Ovary (tissue), 3 donors: ENCODE results near the gene AHRR.

Source experiments
- POLR2A ChIP-seq: fragments of 450-650 bp; IDR thresholded peaks from one replicate; pipeline ENCODE4 v1.6.1; 2017; ENCODE audit warnings: antibody characterized with exemption, mild to moderate bottlenecking, moderate library complexity
- TF ChIP-seq, protein P1 (sequence below), 3 donors: fragments of 450-650 bp in 2 of 3; fragments of 200-600 bp in 1 of 3; IDR thresholded peaks; one replicate each; pipeline versions ENCODE4 v1.5.1 to v1.8.0; 2016 to 2022; ENCODE audit warnings: antibody characterized with exemption in 3 of 3, mild to moderate bottlenecking in 1 of 3
- donor health status: DM: no; HTN: no; CAD: no.

DNA sequence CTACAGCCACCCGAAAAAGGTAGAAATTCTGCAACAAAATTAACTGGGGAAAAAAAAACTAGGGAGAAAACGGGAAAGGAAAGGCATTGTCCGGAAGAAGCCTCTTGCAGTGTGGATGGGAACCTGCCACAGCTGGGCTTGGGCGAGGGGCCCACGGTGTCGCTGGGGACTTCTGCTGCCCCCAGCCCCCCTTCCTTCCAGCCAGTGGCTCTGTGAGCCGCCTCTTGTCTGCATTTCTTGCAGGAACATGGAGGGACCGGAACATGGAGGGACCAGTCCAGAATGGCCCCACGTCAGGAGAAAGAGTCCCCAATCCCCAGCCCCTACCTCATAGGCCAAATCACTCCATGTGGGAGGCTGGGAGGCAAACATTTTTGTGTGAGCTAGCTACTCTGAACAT, 84.5 kb downstream of the AHRR start:
- TF ChIP-seq, protein P1, sequence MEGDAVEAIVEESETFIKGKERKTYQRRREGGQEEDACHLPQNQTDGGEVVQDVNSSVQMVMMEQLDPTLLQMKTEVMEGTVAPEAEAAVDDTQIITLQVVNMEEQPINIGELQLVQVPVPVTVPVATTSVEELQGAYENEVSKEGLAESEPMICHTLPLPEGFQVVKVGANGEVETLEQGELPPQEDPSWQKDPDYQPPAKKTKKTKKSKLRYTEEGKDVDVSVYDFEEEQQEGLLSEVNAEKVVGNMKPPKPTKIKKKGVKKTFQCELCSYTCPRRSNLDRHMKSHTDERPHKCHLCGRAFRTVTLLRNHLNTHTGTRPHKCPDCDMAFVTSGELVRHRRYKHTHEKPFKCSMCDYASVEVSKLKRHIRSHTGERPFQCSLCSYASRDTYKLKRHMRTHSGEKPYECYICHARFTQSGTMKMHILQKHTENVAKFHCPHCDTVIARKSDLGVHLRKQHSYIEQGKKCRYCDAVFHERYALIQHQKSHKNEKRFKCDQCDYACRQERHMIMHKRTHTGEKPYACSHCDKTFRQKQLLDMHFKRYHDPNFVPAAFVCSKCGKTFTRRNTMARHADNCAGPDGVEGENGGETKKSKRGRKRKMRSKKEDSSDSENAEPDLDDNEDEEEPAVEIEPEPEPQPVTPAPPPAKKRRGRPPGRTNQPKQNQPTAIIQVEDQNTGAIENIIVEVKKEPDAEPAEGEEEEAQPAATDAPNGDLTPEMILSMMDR (IDR thresholded peaks at IDR 0.05): no peak
- TF ChIP-seq POLR2A: no peak
